NT2/D1 (cell line): ENCODE results near the gene SLC28A2.

Experiments used
- SUZ12 ChIP-seq: IDR thresholded peaks from 2 replicates; pipeline ENCODE4 v1.6.1; 2011; ENCODE audit not compliant: insufficient read length, insufficient read depth; ENCODE audit errors: extremely low read depth
- ZNF274 ChIP-seq: IDR thresholded peaks from 2 replicates; pipeline ENCODE4 v1.6.1; 2011; ENCODE audit warnings: mild to moderate bottlenecking, low read depth, low read length

- TF ChIP-seq ZNF274: no peak
- TF ChIP-seq SUZ12: no peak
Observed at GRCh38 chr15:45231132-45231531, 20.9 kb upstream of the SLC28A2 start.
